K562 (cell line): ENCODE measurements around the gene PFAS. TPM values are rescaled to one million over a fixed set of nuclear protein-coding genes. Genes with fewer than 3 reads are reported as not detected.

Source experiments
- ATF3 ChIP-seq, 2 experiments: fragments of 450-650 bp in 1 of 2; sonication (generic) in 1 of 2; formaldehyde crosslinking in 1 of 2; IDR thresholded peaks in 1 of 2; conservative IDR thresholded peaks in 1 of 2; 2 replicates each; pipeline versions ENCODE4 v1.6.1 to v1.8.1; 2016 to 2023; ENCODE audit warnings: mild to moderate bottlenecking in 2 of 2, moderate library complexity in 2 of 2, inconsistent platforms in 1 of 2, missing genetic modification reagents in 1 of 2
- BCLAF1 ChIP-seq, 2 experiments: fragments of 450-650 bp in 1 of 2; IDR thresholded peaks; 2 replicates each; pipeline ENCODE4 v1.6.1; 2011 to 2017; ENCODE audit warnings: low read depth in 2 of 2, antibody characterized with exemption in 1 of 2, borderline replicate concordance in 1 of 2, low read length in 1 of 2, mild to moderate bottlenecking in 1 of 2, mixed read lengths in 1 of 2; ENCODE audit not compliant: control insufficient read depth in 1 of 2
- CSDE1 ChIP-seq, 2 experiments: fragments of 450-650 bp; IDR thresholded peaks; 2 replicates each; pipeline ENCODE4 v1.6.1; 2016; ENCODE audit warnings: mild to moderate bottlenecking in 1 of 2
- EHMT2 ChIP-seq: fragments of 450-650 bp; IDR thresholded peaks from 2 replicates; pipeline ENCODE4 v1.6.1; 2018; ENCODE audit warnings: antibody characterized with exemption
- NFE2 ChIP-seq: IDR thresholded peaks from 2 replicates; pipeline ENCODE4 v1.6.1; 2014; ENCODE audit warnings: antibody characterized with exemption, low read depth
- NFXL1 ChIP-seq: fragments of 450-650 bp; formaldehyde crosslinking; IDR thresholded peaks from 2 replicates; pipeline ENCODE4 v1.4.0; 2021; ENCODE audit warnings: mild to moderate bottlenecking
- POLR2AphosphoS5 ChIP-seq: IDR thresholded peaks from 2 replicates; pipeline ENCODE4 v1.6.1; 2011; ENCODE audit warnings: mild to moderate bottlenecking, low read depth, low read length, moderate library complexity; ENCODE audit not compliant: control insufficient read depth, insufficient read depth
- POLR3A ChIP-seq: IDR thresholded peaks from 2 replicates; pipeline ENCODE4 v1.6.1; 2011; ENCODE audit warnings: borderline replicate concordance, mild to moderate bottlenecking, moderate library complexity; ENCODE audit not compliant: insufficient read length, insufficient read depth; ENCODE audit errors: extremely low read depth
- SIN3B ChIP-seq: fragments of 450-650 bp; IDR thresholded peaks from 2 replicates; pipeline ENCODE4 v1.6.1; 2017; ENCODE audit warnings: low read depth, mild to moderate bottlenecking, moderate library complexity
- SMARCC2 ChIP-seq: fragments of 450-650 bp; IDR thresholded peaks from 2 replicates; pipeline ENCODE4 v1.6.1; 2017; ENCODE audit warnings: antibody characterized with exemption, moderate library complexity, mild to moderate bottlenecking, low read depth
- SMARCE1 ChIP-seq: fragments of 450-650 bp; IDR thresholded peaks from 2 replicates; pipeline ENCODE4 v1.7.1; 2016; ENCODE audit warnings: mild to moderate bottlenecking
- VEZF1 ChIP-seq: fragments of 200-800 bp; sonication (Bioruptor generic); IDR thresholded peaks from 2 replicates; pipeline ENCODE4 v1.6.1; 2017; ENCODE audit warnings: missing genetic modification characterization, missing compliant biosample characterization
- polyA plus RNA-seq, 8 experiments: library from polyadenylated mRNA; depleted of rRNA in 4 of 8; stranded (reverse) in 5 of 8; unstranded in 3 of 8; fragments of >200 nt; fragmentation: Nextera tagmentation in 2 of 8; fragmentation: Illumina TruSeq in 1 of 8; extraction: Ambion mirVana in 2 of 8; extraction: Trizol in 1 of 8; gene quantifications; 2 replicates each; pipeline versions ENCODE4 v1.2.1 to v1.2.3, GENCODE V29; 2011 to 2014; ENCODE audit warnings: inconsistent platforms in 1 of 8, missing spikeins in 1 of 8
- total RNA-seq, 7 experiments: library from RNA; depleted of rRNA in 6 of 7; stranded (reverse); fragments of >200 nt in 6 of 7; fragmentation: Illumina TruSeq in 2 of 7; extraction: Trizol in 2 of 7; gene quantifications; 2 replicates each; pipeline versions ENCODE4 v1.2.1 to v1.2.3, GENCODE V29; 2011 to 2021; ENCODE audit warnings: low replicate concordance in 1 of 7
- TF ChIP-seq, protein P1 (sequence below): sonication (generic); formaldehyde crosslinking; IDR thresholded peaks from 2 replicates; pipeline ENCODE4 v1.8.1; 2023; ENCODE audit warnings: mild to moderate bottlenecking, missing genetic modification reagents
- TF ChIP-seq, protein P2 (sequence below): fragments of 250-450 bp; sonication (Bioruptor Pico); IDR thresholded peaks from 2 replicates; pipeline ENCODE4 v1.5.0; 2021; ENCODE audit warnings: mild to moderate bottlenecking, moderate library complexity

The PFAS gene
- total and polyA plus RNA-seq, 9 of the 15 experiments (the other 6 are each of a cell fraction or from before 2014, with no cell fraction given) = 11.6 to 131 (median 43.9) TPM

DNA sequence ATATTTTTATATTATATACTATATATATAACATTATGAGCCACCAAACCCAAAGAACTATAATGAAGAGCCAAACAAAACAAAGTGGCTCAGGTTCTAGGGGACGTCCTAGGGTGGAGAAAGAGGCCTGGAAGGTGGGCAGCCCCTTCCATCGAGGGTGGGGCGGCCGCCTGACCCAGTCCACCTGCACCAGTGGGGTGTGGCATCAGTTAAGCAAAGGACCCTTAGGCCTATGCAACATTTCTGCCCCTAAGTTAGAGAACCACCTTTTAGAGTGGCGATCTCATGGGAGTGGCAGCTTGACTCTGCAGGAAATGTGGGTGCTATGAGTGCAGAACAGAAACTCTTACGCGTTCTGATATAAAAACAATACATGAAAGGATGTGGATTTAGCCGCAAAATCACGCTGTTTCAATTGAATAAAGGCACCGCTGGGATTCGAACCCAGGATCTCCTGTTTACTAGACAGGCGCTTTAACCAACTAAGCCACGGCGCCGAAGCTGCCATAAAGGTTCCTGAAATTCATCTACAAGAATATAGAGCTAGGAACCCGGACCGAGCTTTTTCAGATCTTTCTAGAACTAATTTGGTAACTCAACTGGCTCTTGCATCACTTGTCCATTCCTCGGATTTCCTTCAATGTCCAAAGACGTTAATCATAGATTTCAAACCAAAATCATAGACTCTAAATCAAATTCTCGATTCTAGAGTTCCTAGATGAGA lies 23.1 kb upstream of the PFAS start (continued):
- TF ChIP-seq VEZF1 (no peak), POLR3A (peak; percentile 82), NFXL1 (CRISPR knock-in tag) (no peak), SMARCE1 (no peak), SMARCC2 (no peak), NFE2 (no peak), EHMT2 (no peak), BCLAF1 (IDR thresholded peaks at IDR 0.05; ENCODE audit: borderline replicate concordance in 1 of 2, control insufficient read depth in 1 of 2, low read depth in 2 of 2, low read length in 1 of 2) (peak in 1 of 2 experiments; percentile 52; a peak in 1 of 4 replicates), ATF3 (IDR thresholded peaks at IDR 0.05) (peak; percentile 84), ATF3 (CRISPR knock-in tag; conservative IDR thresholded peaks at IDR 0.05) (peak; percentile 56; the same call in 1 of the 2 replicates), SIN3B (no peak), POLR2AphosphoS5 (peak; percentile 40; the same call in 1 of the 2 replicates), CSDE1 (IDR thresholded peaks at IDR 0.05) (peak in 1 of 2 experiments; percentile 51; a peak in 1 of 4 replicates)
- TF ChIP-seq, protein P1, sequence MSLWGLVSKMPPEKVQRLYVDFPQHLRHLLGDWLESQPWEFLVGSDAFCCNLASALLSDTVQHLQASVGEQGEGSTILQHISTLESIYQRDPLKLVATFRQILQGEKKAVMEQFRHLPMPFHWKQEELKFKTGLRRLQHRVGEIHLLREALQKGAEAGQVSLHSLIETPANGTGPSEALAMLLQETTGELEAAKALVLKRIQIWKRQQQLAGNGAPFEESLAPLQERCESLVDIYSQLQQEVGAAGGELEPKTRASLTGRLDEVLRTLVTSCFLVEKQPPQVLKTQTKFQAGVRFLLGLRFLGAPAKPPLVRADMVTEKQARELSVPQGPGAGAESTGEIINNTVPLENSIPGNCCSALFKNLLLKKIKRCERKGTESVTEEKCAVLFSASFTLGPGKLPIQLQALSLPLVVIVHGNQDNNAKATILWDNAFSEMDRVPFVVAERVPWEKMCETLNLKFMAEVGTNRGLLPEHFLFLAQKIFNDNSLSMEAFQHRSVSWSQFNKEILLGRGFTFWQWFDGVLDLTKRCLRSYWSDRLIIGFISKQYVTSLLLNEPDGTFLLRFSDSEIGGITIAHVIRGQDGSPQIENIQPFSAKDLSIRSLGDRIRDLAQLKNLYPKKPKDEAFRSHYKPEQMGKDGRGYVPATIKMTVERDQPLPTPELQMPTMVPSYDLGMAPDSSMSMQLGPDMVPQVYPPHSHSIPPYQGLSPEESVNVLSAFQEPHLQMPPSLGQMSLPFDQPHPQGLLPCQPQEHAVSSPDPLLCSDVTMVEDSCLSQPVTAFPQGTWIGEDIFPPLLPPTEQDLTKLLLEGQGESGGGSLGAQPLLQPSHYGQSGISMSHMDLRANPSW = no peak
- TF ChIP-seq, protein P2, sequence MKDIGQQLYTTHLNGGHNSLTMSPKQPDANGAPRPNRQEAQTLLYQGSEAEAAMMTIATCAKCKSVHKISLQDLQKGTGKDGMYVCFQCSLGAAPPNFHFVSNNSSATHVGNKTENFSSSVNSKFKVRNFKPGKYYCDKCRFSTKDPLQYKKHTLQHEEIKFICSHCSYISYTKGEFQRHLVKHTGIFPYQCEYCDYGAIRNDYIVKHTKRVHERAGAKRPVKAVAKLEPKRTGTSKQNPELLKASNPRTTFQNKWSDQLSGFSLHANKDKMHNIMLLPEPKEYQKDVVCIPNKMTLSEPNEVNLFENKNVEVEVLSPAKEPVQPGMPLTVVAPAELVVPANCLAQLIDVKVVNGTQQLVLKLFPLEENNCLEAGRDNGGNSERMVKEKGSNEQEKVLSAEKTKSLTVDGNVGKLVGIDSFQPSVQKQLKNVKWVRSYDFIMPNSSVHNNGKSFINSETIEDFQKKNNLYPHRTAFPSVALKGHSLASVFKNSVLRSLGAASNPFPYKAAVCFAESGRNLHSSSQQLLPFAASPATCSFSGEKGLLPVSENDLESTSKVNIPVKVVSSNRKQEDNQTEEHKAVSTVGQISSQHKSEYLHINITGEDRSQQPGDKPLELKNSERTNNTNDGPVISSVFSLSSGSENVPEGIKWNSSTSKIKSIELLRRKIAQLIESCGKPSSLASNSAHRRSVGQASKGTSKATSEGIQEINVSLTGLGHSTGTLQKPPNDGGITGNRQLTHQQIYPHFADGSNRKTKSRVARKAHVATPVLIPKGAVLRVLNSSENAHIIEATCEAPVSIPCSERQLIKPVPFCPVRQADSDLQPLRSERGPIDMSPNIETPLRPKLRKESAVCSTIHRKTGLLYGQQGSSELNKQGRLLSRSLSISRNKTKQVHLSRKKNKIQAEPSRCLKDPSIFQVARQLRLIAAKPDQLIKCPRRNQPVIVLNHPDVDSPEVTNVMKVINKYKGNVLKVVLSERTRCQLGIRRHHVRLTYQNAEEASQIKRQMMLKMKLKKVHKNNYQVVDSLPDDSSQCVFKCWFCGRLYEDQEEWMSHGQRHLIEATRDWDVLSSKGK = no peak
